Effector CD8-positive, alpha-beta T cell (primary cell): Measurements from ENCODE around the gene SUPT5H.

Source experiments
- DNase-seq: peaks from one replicate; lab custom pipeline; 2025; lab: John Stamatoyannopoulos, UW

SUPT5H gene

DNA sequence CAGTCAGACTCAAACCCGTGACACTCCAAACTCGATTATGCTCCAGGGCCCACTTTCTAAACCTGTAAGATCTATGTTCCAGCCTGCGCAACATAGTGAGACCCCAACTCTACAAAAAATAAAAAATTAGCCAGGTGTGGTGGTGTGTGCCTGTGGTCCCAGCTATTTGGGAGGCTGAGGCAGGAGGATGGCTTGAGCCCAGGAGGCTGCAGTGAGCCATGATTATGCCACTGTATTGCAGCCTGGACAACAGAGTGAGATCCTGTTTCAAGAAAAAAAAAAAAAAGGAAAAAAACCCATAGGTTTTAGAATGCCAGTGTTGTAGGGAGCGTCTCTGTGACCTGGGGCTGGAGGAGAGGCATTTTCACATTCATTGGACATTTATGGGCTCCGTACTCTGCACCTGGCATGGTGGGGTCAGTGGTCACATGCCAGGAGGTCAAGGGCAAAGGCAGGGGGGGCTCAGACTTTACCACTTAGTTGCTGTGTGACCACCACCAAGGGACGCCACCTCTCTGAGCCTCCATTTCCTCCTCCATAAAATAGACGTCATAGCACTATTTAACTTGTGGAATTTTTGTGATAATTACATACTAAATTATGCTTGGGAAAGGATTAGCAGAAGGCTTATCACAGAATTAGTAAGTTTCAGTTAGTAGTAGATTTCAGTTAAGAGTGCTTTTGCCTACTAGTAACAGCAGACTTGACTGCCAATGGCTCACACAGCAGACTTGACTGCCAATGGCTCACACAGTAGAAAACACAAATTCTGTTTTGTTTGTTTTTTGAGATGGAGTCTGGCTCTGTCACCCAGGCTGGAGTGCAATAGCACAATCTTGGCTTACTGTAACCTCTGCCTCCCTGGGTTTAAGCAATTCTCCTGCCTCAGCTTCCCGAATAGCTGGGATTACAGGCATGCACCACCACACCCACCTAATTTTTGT is 75.4 kb downstream of the SUPT5H start:
- DNase-seq: no peak

DNA sequence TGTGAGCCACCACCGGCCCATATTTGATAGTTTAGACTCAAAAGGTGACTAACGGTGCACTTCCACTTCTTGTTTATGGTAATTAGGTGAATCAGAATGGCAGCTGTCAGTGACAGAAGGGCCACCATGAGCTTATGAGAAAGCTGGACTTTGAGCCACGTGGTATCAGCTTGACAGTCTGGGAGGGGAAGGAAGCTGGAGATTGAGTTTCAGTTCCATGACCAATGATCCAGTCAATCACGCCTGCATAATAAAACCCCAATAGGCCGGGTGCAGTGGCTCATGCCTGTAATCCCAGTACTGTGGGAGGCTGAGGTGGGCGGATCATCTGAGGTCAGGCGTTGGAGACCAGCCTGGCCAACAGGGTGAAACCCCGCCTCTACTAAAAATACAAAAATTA is 79.1 kb downstream of the SUPT5H start:
- no peak for DNase-seq

DNA sequence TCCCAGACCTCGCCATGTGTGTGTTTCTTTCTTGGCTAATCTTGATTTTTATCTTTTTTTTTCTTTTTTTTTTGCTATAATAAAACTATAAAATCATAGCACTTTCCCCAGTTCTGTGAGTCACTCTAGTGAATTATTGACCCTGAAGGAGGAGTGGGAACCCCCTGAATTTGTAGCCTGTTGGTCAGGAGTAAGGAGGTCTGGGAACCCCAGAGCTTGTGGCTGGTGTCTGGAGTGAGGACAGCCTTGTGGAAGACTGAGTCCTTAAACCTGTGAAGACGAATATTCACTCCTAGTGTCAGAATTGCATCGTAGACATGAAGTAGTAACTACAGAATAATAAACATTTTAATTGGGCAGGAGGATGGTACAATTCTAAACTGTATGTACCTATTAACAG is 79.8 kb downstream of the SUPT5H start:
- no peak for DNase-seq
